Measurements from ENCODE around the gene GOLGA2.

The GOLGA2 gene

DNA sequence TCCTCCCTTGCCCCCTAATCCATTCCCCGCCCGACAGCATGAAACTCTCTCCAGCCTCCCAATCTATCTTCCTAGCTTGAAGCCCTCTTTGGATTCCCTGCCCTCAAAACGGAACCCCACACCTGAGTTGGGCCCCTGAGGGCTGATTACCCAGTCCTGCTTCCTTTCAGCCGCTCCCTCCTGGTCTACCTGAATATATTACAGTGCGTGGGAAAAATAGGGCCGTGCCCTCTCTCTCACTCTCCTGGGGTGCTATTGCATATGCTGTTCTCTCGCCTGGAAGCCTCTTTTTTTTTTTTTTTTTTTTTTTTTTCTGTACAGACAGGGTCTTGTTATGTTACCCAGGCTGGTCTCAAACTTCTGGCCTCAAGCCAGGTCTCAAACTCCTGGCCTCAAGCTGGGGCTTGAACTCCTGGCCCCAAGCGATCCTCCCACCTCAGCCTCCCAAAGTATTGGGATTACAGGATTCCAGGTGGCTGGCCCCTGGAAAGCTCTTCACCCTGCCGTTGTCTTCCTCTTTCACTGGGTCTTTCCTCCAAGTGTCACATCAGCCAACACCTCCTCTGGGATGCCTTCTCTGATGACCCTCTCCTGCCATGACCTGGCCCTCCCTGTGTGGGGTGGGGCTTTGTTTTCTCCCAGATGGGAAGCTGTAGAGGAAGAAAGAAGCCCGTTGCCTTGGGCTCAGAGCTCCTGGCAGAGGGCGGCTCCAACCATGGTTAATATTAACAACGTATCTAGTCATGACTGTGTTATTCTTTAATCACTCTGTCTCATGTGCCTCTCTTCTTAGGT, 64.4 kb downstream of the GOLGA2 start:
- DNase-seq (ENCODE audit: low read depth): peak; percentile 37

DNA sequence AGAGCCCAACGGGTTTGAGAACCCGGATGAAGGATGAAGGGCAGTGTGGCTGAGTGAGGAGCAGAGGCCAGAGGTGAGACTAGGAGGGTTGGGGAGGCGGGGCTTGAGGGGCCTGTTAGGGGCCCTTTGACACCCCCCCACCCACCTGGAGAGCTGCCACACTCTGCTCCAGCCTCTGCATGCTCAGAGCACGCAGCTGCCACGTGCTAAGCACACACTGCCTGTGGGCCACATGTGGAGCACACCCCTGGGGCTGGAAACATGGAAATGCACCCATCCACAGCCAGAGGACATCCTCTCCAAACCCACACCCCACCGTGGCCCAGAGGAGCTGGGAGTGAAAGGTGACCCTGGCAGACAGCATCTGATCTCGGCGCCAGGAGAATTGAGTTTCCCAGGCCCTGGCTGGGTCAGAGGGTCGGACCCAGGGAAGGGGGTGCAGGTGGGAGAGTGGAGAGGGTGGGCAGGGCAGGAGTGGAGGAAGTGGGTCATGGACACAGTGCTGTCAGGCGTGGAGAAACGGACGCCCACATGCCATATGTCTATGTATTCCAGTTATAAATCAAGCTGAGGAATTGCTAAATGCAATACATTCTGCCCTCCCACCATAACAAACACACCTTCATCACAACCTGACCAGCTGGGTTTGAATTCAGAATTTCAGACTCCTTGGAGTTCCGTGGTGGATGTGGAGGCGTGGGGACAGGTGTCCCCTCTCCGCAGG, 66.7 kb downstream of the GOLGA2 start:
- no peak for DNase-seq (ENCODE audit: low read depth)

GRCh38 chr9:128208386-128208785, 67.4 kb downstream of the GOLGA2 start:
- no peak for DNase-seq (ENCODE audit: low read depth)

DNA sequence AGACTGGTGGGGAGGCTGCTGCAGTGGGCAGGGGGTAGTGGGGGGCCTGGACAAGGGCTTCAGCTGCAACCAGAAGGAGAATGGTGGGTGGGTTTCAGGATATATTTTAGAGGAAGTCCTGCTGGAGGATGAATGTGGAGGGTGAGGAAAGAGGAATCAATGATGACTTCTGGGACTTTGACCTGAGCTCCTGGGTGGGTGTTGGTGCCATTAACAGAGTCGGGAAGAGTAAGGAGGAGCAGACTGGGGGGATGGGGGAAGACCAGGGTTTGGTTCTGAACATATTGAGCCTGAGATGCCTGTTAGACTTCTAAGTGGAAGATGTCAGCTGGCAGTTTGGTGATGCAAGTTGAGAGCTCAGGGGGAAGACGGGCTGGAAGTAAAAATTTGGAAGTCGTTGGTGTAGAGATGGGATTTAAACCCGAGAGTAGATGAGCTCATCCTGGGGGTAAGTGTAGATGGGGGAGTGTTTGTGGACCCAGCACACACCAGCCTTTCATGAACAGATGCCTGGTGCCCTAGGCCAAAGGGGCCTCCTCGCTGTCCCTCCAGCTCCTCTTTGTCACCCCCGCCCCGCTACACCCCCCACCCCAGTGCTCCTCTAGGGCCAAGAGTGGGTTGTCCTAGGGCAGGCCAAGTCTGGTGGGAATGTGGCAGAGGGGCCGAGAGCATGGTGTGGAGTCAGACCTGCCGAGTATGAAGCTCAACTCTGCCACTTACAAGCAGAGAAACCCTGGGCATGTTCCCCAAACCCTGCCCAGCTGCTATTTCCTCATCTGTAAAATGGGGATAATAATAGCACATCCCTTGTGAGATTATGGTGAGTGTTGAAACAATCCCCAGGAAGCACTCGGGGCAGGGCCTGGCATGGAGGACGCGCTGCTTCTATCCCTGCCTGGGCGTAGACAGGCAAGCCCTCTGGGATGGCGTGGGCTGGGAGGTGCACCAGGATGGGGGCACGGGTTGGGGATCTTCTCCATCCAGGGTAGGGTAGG, 68.6 kb downstream of the GOLGA2 start:
- DNase-seq (ENCODE audit: low read depth): no peak

GRCh38 chr9:128206484-128206883, 69.3 kb downstream of the GOLGA2 start:
- no peak for DNase-seq (ENCODE audit: low read depth)
